Raji (cell line): ENCODE data around the gene DHRS13.

Experiments used
- POLR2A ChIP-seq: IDR thresholded peaks from 2 replicates; pipeline ENCODE4 v1.6.1; 2011; ENCODE audit warnings: low read depth, low read length, control low read depth; ENCODE audit not compliant: insufficient read depth

Gene DHRS13

GRCh38 chr17:28911411-28912045 lies 8.6 kb upstream of the DHRS13 start:
- TF ChIP-seq POLR2A, result no peak

GRCh38 chr17:28910534-28910933 lies 7.7 kb upstream of the DHRS13 start:
- no peak for TF ChIP-seq POLR2A

- no peak for TF ChIP-seq POLR2A
Observed at GRCh38 chr17:28908640-28909167, 5.8 kb upstream of the DHRS13 start.

DNA sequence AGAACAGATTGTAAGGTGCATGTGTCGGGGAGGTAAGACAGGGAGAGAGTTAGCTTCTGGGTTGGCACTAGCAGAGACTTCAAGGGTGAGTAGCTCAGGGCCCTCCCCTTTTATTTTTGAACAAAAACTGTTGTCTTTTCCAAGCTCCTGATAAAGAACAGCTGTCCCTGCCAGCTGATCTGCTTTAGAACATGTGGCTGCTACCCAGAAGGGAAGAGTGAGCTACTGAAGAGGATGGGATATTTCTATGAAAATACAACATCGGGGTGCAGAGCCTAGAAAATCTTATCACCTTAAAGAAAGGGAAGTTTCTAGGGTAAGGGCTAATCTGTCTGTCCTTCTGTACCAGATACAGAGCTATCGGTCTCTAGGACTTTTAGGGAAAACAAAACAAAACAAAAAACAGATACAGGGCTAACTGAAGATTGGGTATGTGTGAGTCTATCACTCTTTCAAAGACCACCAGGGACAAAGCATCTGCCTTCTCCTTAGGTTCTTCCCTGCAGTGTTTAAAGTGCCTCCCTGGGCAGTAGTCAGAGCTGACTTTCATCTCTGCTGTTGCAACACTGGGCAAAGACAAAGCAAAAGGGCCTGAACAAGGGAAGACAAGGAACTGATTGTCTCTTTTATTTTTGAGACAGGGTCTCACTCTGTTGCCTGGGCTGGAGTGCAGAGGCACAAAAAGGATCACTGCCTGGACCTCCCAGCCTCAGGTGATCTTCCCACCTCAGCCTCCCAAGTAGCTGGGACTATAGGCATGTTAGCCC lies 5.0 kb upstream of the DHRS13 start:
- TF ChIP-seq POLR2A, result no peak

- TF ChIP-seq POLR2A, result no peak
Observed at GRCh38 chr17:28906706-28907438, 4.0 kb upstream of the DHRS13 start.

- no peak for TF ChIP-seq POLR2A
Observed at GRCh38 chr17:28906276-28906675, 3.4 kb upstream of the DHRS13 start.

GRCh38 chr17:28904800-28905199 lies 1.9 kb upstream of the DHRS13 start:
- TF ChIP-seq POLR2A, result no peak

DNA sequence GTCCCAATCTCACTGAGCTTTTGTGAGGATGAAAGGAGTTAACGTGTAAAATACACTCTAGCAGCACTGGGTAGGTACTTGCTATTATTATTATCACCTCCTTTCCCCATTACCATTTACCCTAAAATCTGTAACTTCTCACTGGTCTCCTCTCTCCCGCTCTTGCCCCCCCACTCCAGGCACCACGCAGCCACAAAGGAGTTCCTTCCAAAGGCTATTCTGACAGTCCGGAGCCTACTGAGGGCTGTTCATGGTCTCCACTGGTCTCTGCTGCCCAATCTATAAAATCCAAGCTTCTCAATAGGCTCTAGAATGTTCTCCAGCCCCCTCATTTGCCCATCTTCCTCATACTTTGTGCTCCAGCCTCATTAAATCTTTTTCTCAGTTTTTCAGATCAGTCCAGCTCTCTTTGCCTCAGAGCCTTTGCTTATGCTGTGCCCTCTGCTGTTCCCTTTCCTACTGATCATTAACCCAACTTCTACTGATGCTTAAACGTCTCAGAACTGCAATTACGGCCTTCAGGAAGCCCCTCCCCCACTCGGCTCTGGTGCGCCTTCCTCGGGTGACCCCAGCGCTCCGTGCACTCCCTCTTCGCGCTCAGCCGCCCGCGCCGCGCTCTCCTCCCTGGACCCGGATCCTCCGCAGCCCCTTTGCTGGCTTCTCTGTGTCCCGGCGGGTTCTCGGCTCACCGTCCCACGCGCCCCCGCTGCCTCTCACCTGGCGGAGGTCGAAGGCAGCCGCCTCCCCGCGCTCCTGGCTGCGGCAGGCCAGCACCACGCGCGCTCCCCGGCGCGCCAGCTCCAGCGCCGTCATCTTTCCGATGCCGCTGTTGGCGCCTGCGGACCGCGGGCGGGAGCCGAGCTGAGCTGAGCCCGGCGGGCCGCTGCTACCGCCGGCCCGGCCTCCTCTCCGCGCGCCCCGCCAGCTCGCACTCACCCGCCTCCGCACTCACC lies 737 bp downstream of the DHRS13 start:
- no peak for TF ChIP-seq POLR2A

GRCh38 chr17:28900986-28901726 lies 1.7 kb downstream of the DHRS13 start:
- TF ChIP-seq POLR2A, result no peak

GRCh38 chr17:28899212-28899815 lies 3.6 kb downstream of the DHRS13 start:
- no peak for TF ChIP-seq POLR2A

GRCh38 chr17:28898527-28898955 lies 4.3 kb downstream of the DHRS13 start:
- TF ChIP-seq POLR2A, result no peak

- TF ChIP-seq POLR2A, result peak; percentile 50; the same call in 1 of the 2 replicates
Observed at GRCh38 chr17:28897769-28898526, 4.9 kb downstream of the DHRS13 start.
